T-helper 2 cell treated with Interferon-gamma antibody and Interleukin-4, amounts not matched to agents 100 ng/mL and 5 ng/mL, for 36 hours (primary cell): ENCODE measurements around the gene DPP8. TPM values are rescaled to one million over a fixed set of nuclear protein-coding genes. Genes with fewer than 3 reads are reported as not detected.

Source experiments
- intact Hi-C: fragments of 100-400 bp; cut with micrococcal nuclease; formaldehyde crosslinking; loops from one replicate; pipeline ENCODE4 v1.15.1; 2023
- total RNA-seq: library from RNA; stranded (reverse); gene quantifications from 2 replicates; pipeline ENCODE4 v1.2.3, GENCODE V29; 2022

The DPP8 gene
- total RNA-seq, 1 donor from 2014 or later = 42.0 TPM

GRCh38 chr15:65431731-65432130 is 85.8 kb downstream of the DPP8 start:
- intact Hi-C loops = no loop called here

- intact Hi-C loops = no loop called here
These were observed 91.2 kb downstream of the DPP8 start for GRCh38 chr15:65426216-65426853.

- intact Hi-C loops = no loop called here
These were observed 92.8 kb downstream of the DPP8 start for GRCh38 chr15:65424683-65425082.

GRCh38 chr15:65423976-65424679 is 93.4 kb downstream of the DPP8 start:
- intact Hi-C loops = no loop called here

- intact Hi-C loops = no loop called here
These were observed 94.1 kb downstream of the DPP8 start for GRCh38 chr15:65423150-65423975.

GRCh38 chr15:65421360-65422215 is 95.9 kb downstream of the DPP8 start:
- intact Hi-C loops = no loop called here

- intact Hi-C loops = no loop called here
These were observed 96.5 kb downstream of the DPP8 start for GRCh38 chr15:65420975-65421359.

GRCh38 chr15:65418596-65418995 is 98.9 kb downstream of the DPP8 start:
- intact Hi-C loops = no loop called here

GRCh38 chr15:65416845-65417416 is 100.6 kb downstream of the DPP8 start:
- intact Hi-C loops = no loop called here

- intact Hi-C loops = no loop called here
These were observed 102.5 kb downstream of the DPP8 start for GRCh38 chr15:65414841-65415621.

- intact Hi-C loops = no loop called here
These were observed 103.7 kb downstream of the DPP8 start for GRCh38 chr15:65413760-65414144.

GRCh38 chr15:65413051-65413759 is 104.3 kb downstream of the DPP8 start:
- intact Hi-C loops = no loop called here

- intact Hi-C loops = no loop called here
These were observed 104.9 kb downstream of the DPP8 start for GRCh38 chr15:65412556-65412955.

- intact Hi-C loops = no loop called here
These were observed 105.9 kb downstream of the DPP8 start for GRCh38 chr15:65411465-65412071.

GRCh38 chr15:65410972-65411371 is 106.5 kb downstream of the DPP8 start:
- intact Hi-C loops = no loop called here

GRCh38 chr15:65410036-65410435 is 107.5 kb downstream of the DPP8 start:
- intact Hi-C loops = no loop called here

GRCh38 chr15:65409036-65409631 is 108.4 kb downstream of the DPP8 start:
- intact Hi-C loops = no loop called here

GRCh38 chr15:65408324-65409035 is 109.0 kb downstream of the DPP8 start:
- intact Hi-C loops = no loop called here
